Activated CD4-positive, CD25-positive, alpha-beta regulatory T cell (primary cell): ENCODE measurements around the gene UBAP1.
"Not testable (repeated sequence)": the region's sequence is repeated elsewhere in the genome, so short reads cannot be mapped to it uniquely, and the experiment has no call there.

Experiments
- DNase-seq, 4 experiments: peaks; one replicate each; lab custom pipeline; 2025; lab: John Stamatoyannopoulos, UW

The UBAP1 gene

GRCh38 chr9:34224349-34224748 is 45.5 kb downstream of the UBAP1 start:
- no peak for DNase-seq

DNA sequence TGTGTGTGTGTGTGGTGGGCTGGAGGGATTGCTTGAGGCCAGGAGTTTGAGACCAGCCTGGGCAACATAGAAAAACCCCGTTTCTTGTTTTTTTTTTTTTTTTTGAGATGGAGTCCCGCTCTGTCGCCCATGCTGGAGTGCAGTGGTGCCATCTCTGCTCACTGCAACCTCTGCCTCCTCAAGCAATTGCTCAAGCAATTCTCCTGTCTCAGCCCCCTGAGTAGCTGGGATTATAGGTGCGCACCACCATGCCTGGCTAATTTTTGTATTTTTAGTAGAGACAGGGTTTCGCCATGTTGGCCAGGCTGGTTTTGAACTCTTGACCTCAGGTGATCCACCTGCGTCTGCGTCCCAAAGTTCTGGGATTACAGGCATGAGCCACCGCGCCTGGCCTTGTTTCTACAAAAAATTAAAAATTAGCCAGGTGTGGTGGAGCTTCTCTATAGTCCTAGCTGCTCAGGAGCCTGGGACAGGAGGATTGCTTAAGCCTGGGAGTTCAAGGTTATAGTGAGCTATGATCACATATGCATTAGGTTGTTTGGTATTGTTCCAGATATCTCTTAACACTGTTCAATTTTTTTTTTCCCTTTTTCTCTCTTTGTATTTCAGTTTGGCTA is 47.4 kb downstream of the UBAP1 start:
- DNase-seq: not testable (repeated sequence)

GRCh38 chr9:34227445-34227844 is 48.6 kb downstream of the UBAP1 start:
- no peak for DNase-seq

DNA sequence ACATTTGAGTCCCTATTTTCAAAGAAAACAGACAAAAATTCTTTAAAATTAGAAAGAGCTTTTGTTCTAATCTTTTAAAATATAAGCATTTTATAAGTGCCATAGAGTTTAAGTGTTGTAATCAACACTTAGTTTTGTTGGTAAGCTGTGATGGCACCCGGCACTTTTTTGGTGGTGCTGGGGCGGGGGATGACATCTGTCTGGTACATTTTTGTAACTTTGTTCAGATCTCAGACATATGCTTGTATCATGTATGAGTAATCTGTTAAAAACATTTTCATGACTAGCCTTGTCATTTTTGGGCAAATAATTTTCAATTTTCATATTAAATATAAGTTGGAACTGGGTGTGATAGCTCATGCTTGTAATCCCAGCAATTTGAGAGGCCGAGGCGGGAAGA is 51.7 kb downstream of the UBAP1 start:
- no peak for DNase-seq

GRCh38 chr9:34232201-34232600 is 53.4 kb downstream of the UBAP1 start:
- DNase-seq: no peak

DNA sequence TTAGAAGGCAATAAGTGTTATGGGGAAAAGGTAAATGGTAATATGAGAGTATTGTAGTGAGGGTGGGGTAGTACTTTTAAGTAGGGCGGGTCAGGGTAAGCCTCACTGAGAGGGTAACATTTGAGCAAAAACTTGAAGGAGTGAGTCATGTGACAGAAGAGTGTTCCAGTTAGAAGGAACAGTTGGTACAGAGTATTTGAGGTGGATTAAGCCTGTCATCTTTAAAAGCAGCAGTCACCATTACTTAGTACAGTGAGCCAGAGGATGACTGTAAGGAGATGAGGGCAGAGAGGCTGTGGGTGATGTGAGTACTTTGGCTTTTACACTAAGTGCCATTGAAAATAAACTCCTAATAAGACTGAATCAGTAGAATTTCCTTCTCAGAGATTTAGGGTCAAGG is 54.8 kb downstream of the UBAP1 start:
- no peak for DNase-seq

DNA sequence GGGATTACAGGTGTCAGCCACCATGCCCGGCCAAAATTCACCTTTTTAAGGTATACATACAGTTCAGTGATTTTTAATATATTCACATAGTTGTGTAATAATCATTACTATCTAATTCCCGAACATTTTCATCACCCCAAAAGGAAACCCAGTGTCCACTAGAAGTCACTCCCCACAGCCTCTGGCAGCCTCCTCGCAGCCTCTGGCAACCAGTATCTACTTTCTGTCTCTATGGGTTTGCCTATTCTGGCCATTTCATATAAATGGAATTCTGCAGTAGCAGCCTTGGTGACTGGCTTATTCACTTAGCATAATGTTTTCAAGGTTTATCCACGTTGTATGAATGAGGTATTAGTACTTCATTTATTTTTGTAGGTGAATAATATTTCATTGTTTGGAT is 59.0 kb downstream of the UBAP1 start:
- DNase-seq: no peak

- DNase-seq: no peak
These were observed 61.2 kb downstream of the UBAP1 start for GRCh38 chr9:34240006-34240405.

- DNase-seq: no peak
These were observed 64.0 kb downstream of the UBAP1 start for GRCh38 chr9:34242830-34243229.

DNA sequence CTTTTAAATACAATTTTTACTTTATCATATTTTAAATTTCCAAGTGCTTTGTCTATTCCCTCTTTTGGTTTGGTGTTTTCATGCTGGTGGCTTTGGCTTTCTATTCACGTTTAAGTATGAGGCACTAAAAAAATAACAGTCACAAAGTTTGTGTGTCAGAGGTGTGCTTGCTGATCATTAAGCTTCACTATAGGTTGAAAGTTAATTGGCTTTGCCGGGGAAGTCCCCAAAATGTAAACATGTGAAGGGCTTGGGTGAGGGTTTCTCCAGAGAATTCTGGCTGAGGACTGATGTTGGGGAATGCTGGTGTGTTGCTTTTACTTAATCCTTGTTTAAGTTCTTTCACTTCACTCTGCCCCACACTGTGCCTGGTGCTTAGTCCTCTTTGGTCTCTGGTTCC is 66.4 kb downstream of the UBAP1 start:
- DNase-seq: not testable (repeated sequence)

DNA sequence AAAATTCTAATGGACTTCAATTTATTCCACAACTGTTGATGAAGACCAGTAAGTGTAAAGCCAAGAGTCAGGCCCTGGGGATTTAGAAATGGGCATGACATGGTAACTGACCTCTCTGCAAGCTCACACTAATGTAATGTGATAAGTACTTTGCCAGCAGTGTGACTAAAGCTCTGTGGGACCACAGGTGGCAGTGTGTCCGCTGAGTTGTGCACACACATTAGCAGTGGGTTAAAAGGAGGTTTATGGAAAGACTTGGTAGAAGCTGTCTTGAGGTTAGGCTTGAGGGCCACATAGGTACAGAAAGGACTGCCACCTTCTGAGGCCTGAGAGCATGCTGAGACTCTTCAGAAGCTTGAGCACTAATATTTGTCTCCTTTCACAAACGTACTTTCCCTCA is 67.6 kb downstream of the UBAP1 start:
- no peak for DNase-seq

GRCh38 chr9:34247782-34248181 is 68.9 kb downstream of the UBAP1 start:
- DNase-seq: not testable (repeated sequence)

DNA sequence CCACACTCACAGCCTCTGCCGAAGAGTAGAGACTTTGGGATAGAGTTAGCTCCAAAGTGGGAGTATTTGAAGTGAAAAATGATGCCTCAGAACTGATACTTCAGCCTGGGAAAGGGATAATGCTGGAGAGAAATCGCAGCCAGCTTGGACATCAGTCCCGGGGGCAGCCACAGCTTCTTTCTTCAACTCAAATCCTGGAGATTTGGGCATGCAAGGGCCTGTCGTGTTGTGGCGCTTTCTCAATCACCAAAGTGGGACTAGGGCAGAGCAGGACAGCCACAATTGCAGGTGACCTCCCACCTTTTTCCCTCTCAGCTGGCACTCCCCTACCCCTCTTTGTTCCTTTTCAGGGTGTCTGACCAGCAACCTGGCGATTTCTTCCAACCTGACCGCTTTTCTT is 70.4 kb downstream of the UBAP1 start:
- DNase-seq: no peak

DNA sequence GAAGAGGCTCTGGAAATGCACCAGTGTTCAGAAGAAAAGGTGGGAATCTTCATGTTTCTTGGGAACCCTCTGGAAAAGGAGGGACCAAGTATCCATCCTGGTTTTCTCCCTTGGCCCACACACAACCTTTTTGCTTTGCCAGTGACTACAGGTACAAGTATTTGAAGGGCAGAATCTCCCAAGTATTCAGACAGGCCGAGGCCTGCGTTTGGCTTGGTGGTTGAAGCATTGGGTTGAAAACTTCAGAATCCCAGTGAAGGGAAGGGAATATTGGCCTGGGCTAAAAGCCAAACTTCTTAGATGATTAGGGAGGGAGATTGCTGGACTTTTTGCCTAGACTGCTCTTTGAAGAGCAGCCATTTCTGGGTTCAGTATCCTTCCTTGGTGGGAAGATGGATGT is 71.9 kb downstream of the UBAP1 start:
- no peak for DNase-seq

DNA sequence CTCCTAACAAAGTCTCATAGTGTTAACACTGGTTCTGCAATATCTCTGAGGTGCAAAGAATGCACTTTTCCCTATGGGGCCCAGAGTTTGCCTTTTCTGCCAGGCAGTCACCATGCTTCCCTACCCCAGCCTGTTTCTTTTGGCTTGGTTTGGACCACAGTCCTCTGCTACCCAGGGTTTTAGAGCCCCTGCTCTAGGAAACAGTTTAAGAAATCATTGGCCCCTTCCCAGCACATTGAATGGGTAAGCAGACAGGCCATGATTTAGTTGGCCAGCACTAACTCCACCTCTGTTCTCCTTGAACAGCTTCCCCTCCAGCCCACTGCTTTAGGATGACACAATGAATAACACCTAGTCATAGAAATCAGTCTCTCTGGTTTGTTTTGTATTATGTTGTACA is 73.2 kb downstream of the UBAP1 start:
- no peak for DNase-seq

- peak; percentile 14 to 22 (median 16) for DNase-seq
These were observed 74.0 kb downstream of the UBAP1 start for GRCh38 chr9:34252670-34253459.

DNA sequence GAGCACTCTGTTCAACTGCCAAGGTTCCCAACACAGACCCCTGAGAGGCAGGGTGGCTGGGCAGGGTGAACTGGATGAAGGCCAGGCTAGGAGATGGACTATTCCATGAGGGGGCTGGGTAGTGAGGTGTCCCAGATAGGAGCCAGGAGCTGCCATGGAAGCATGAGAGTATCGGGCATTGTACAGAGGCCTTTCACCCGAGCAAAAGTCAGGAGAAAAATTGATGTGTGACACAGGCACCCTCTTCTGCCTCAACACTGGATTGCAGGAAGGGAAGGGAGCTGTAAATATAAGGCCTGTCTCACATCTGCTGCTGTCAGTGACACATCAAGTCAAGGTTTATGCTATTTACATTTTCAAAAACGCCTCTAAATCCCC is 74.6 kb downstream of the UBAP1 start:
- no peak for DNase-seq

GRCh38 chr9:34254141-34254913 is 75.5 kb downstream of the UBAP1 start:
- DNase-seq: no peak

GRCh38 chr9:34254966-34255825 is 76.4 kb downstream of the UBAP1 start:
- DNase-seq: no peak

DNA sequence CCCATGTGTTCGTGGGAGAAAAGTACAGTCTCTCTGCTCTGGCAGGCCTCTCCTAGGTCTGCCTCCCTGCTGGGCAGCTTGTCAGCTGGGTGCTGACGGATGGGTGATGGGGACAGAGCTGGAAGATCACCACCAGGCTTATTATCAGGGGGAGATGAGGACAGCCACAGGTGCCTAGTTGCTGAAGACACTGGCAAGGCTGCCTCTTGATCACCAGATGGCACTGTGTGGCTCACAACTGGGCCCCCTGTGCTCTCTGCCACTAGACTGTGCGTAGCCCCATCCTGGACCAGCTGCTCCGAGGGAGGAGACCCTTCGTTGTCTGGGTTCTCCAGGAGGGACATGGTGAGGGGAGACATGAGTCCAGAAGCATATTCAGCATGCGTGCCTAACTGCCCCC is 77.3 kb downstream of the UBAP1 start:
- no peak for DNase-seq

DNA sequence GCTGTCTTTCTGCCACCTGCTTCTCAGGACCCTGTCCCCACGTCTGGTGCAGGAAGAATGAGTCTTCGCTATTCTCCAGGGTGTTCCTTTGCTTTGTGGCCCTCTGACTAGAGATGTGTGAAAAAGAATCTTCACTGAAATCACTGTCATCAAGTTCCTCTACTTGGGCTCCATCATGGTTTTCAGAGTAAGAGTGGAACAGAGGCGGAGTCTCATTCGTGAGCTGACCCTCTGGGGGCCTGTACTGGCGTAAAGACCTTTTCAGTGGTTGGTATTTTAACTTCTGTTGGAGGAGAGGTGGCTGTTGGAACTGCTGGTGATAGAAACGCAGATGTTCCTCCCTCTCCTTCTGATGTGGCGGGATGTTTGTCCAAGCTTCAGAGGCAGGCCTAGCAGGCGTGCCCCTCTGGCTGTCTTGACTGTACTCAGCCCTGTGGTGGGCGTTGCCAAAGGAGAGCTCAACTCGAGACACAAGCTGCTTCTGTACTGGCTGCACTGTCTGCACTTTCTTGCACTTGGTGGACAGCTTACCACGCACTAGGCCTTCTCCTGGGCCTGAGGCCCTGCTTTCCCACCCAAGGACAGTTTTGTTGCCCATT is 78.2 kb downstream of the UBAP1 start:
- DNase-seq: no peak

DNA sequence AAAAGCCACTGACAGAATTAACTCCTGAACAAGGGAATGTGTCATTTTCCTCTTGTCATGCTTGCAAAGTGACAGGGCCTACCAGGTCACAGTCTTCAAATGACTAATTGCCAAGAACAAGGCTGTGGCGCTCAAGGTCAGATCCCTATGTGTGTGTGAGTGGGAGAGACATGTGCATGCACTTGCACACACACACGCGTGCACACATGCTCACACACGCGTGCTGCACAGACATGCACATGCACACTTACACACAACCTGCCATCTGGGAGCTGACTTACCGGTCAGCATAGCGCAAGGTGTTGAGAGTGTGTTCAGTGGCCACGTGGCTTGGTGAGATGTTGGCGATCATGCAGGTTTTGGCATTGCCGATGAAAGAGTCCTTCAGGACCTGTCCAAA is 80.5 kb downstream of the UBAP1 start:
- no peak for DNase-seq
